COLO668 (cell line): ENCODE data around the gene MEF2C.

ENCODE experiments used
- DNase-seq: peaks from one replicate; lab custom pipeline; 2025; ENCODE audit not compliant: unreplicated experiment; lab: John Stamatoyannopoulos, UW

MEF2C gene

GRCh38 chr5:88889189-88890069, 6.4 kb upstream of the MEF2C start:
- no peak for DNase-seq

GRCh38 chr5:88888848-88889188, 5.8 kb upstream of the MEF2C start:
- no peak for DNase-seq

- DNase-seq = no peak
Measured at GRCh38 chr5:88888291-88888690, 5.3 kb upstream of the MEF2C start.

DNA sequence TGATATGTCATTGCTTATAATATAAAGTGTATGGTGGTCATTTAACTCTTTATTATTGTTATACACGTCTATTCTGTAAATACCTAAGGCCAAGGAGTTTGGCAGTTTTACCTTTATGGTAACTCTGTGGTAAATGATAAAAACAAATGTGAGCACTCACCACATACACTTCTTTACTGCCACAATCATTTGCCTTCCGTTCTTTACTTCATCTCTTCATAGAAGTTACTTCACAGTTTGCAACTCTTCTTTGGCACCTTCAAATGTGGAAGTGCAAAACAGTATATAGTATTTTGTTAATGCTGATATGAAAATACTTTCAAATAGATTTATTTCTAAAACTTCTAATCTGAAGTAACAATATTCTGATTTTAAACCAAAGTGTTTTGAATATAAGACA, 4.4 kb upstream of the MEF2C start:
- no peak for DNase-seq

- DNase-seq = no peak
Measured at GRCh38 chr5:88886746-88887341, 3.9 kb upstream of the MEF2C start.

GRCh38 chr5:88886252-88886651, 3.3 kb upstream of the MEF2C start:
- no peak for DNase-seq

DNA sequence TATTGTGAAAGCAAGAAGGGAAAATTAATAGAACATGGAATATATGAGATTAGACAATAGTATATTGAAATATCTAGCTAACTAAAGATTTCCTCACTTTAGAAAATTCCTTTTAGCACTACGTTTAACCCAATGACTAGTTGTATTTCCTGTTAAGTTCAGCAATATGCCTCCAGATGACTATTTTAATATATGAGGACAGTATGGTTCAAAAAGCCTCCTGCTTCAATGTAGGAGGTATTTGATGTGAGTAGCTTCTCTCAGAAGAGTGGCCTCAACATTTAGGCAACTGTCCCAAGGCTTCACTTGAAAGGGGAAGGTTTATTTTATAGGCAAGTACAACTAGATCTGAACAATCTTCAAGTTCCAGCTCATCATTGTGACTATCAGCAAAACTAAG, 2.0 kb upstream of the MEF2C start:
- no peak for DNase-seq

DNA sequence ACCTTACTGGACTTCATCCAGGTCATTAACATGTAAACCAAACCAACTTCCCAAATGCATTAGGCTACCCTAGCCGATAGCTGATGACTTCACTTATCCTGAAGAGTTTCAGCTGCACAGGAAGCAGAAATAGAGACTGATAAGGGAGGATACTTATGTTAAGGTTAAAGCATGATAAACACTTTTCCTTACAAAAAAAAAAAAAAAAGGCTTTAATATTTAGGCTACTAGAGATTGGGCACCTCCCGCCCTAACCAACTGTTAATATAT, 1.6 kb upstream of the MEF2C start:
- no peak for DNase-seq

- DNase-seq = peak; percentile 64
Measured at GRCh38 chr5:88883836-88884607, 1.0 kb upstream of the MEF2C start.

- peak; percentile 3 for DNase-seq
Measured at GRCh38 chr5:88882276-88883038, 527 bp downstream of the MEF2C start.

- no peak for DNase-seq
Measured at GRCh38 chr5:88881571-88881971, 1.4 kb downstream of the MEF2C start.

- no peak for DNase-seq
Measured at GRCh38 chr5:88880201-88880600, 2.8 kb downstream of the MEF2C start.

GRCh38 chr5:88879724-88880123, 3.3 kb downstream of the MEF2C start:
- no peak for DNase-seq

GRCh38 chr5:88878976-88879375, 4.0 kb downstream of the MEF2C start:
- DNase-seq = no peak

- DNase-seq = no peak
Measured at GRCh38 chr5:88877826-88878225, 5.2 kb downstream of the MEF2C start.

- DNase-seq = no peak
Measured at GRCh38 chr5:88876714-88877113, 6.3 kb downstream of the MEF2C start.

GRCh38 chr5:88875341-88876234, 7.4 kb downstream of the MEF2C start:
- no peak for DNase-seq

- DNase-seq = no peak
Measured at GRCh38 chr5:88873447-88873846, 9.5 kb downstream of the MEF2C start.

DNA sequence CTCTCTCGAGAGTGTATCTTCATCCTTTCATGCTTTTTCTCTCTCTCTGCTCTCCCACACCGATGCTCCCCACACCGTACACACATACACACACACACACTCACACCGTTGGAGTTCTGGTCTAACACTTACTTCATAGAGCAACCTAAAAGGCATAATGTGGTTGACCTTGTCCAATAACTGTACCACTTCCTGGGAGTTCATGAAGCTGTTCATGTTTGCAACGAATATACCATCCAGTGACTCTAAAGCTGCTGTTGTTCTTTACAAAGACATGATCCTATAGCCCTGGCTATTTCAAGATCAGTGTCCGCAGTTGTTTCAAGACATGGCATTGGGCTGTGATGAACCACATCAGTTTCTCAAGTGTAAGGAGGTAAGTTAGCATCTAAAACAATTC, 10.0 kb downstream of the MEF2C start:
- DNase-seq = no peak

DNA sequence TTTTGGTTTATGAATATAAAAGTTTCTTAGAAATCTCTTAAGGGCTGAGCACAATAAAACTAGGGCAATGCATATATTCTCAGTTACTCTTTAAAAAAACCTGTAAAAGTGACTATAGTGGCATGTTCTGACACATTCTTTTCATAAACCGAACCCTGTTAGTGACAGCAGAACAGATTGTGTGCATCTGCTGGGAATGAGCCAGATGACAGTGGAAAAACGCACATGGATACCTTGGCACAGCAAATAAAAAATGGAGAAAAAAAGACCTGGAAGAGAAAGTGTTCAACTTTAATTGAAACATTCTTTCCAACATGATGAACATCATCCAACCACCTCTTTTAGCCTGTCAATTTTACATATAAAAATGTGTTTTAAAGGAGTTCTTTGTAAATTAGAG, 12.7 kb downstream of the MEF2C start:
- DNase-seq = no peak
